Ureter (tissue), 1 donor: ENCODE data around the gene DROSHA. TPM values are rescaled to one million over a fixed set of nuclear protein-coding genes. Genes with fewer than 3 reads are reported as not detected.
"Not testable (repeated sequence)": the region's sequence is repeated elsewhere in the genome, so short reads cannot be mapped to it uniquely, and the experiment has no call there.

Experiments used
- DNase-seq: peaks from one replicate; pipeline ENCODE4 v3.0.0-alpha.2; 2020; ENCODE audit warnings: low spot score
- total RNA-seq: library from RNA; stranded (reverse); gene quantifications from one replicate; pipeline ENCODE4 v1.2.4, GENCODE V29; 2023
- donor health status: DM: yes; HTN: yes; CAD: no.

The DROSHA gene
- 77.7 TPM for total RNA-seq

- DNase-seq, result peak; percentile 96
These were observed at the start of gene DROSHA, which contains the start of gene C5orf22 for GRCh38 chr5:31531888-31532547. Gene DROSHA (minus strand): TSS chr5:31532093. CDS start chr5:31529059, 3,034 bp downstream. Gene C5orf22 (plus strand): TSS chr5:31532301. CDS start chr5:31532393, 92 bp downstream.

GRCh38 chr5:31579558-31579957, 47.7 kb upstream of the DROSHA start:
- no peak for DNase-seq

GRCh38 chr5:31577438-31577837, 45.5 kb upstream of the DROSHA start:
- no peak for DNase-seq

- DNase-seq, result no peak
These were observed 42.9 kb upstream of the DROSHA start for GRCh38 chr5:31574772-31575171.

- no peak for DNase-seq
These were observed 41.7 kb upstream of the DROSHA start for GRCh38 chr5:31573494-31574142.

- DNase-seq, result no peak
These were observed 37.2 kb upstream of the DROSHA start for GRCh38 chr5:31569068-31569467.

- no peak for DNase-seq
These were observed 36.5 kb upstream of the DROSHA start for GRCh38 chr5:31568302-31568835.

- DNase-seq, result not testable (repeated sequence)
These were observed 34.5 kb upstream of the DROSHA start for GRCh38 chr5:31566362-31566761.

GRCh38 chr5:31563216-31563615, 31.3 kb upstream of the DROSHA start:
- no peak for DNase-seq

GRCh38 chr5:31561946-31562345, 30.1 kb upstream of the DROSHA start:
- no peak for DNase-seq

GRCh38 chr5:31559942-31560341, 28.0 kb upstream of the DROSHA start:
- DNase-seq, result no peak

GRCh38 chr5:31556461-31556860, 24.6 kb upstream of the DROSHA start:
- no peak for DNase-seq

GRCh38 chr5:31554552-31554951, 22.7 kb upstream of the DROSHA start:
- DNase-seq, result no peak

GRCh38 chr5:31553863-31554262, 22.0 kb upstream of the DROSHA start:
- DNase-seq, result no peak

GRCh38 chr5:31551878-31552277, 20.0 kb upstream of the DROSHA start:
- no peak for DNase-seq

- not testable (repeated sequence) for DNase-seq
These were observed 17.2 kb upstream of the DROSHA start for GRCh38 chr5:31549114-31549513.

GRCh38 chr5:31537851-31538250, 6.0 kb upstream of the DROSHA start:
- DNase-seq, result no peak

- no peak for DNase-seq
These were observed 5.5 kb upstream of the DROSHA start for GRCh38 chr5:31537349-31537748.

GRCh38 chr5:31536873-31537272, 5.0 kb upstream of the DROSHA start:
- DNase-seq, result no peak

GRCh38 chr5:31534527-31535046, 2.7 kb upstream of the DROSHA start:
- DNase-seq, result no peak

GRCh38 chr5:31531543-31531887, 378 bp downstream of the DROSHA start:
- DNase-seq, result peak; percentile 45

GRCh38 chr5:31530541-31531265, 1.2 kb downstream of the DROSHA start:
- DNase-seq, result no peak
